Activated CD8-positive, alpha-beta memory T cell treated with anti-CD3 and anti-CD28 coated beads for 24 hours (primary cell): Measurements from ENCODE around the gene EMC10.

Source experiments
- DNase-seq: peaks from one replicate; pipeline ENCODE4 v3.0.0-alpha.2; 2020

The EMC10 gene

DNA sequence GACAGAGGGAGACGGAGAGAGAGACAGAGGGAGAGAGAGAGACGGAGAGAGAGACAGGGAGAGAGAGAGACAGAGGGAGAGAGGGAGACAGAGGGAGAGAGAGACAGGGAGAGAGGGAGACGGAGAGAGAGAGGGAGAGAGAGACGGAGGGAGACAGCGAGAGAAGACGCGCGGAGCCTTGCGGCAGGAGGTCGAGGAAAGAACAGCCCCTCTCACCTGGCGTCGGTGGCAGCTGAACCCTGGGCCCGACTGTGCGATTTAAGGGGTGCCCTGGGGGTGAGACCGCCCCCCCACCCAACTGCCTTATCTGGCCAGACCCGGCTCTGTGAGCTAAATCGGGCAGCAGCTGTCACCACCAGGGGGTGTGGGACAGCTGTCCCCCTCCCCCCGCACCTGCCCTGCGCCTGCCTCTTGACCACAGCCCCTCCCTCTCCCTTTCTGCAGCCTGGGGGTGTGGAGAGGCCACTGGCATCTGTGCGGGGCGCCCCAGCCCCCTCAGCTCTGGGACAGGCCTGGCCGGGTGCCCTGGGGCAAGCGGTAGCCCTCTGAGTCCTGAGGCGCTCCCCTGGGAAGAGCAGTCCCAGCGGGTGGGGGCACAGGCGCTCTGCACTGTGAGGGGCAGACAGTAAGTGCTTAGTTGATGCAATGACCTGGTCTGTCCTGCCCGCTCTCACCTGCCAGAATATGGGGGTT, 23.9 kb downstream of the EMC10 start:
- no peak for DNase-seq

DNA sequence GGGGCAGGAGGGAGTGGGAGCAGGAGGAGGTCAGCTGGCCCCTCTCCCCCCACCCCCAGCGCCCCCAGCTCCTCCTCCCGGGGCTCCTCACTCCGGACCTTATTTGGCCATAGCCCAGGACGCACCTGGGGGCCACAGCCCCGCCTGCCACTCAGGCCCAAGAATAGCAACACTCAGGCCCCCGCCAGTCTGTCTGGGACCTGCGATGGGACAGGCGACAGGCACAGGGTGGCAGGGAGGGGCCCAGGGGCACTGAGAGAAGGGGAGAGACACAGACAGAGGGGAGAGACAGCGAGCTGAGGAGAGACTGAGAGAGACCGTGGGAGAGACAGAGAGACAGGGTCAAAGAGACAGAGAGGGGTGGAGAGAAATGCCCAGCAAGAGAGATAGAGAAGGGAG, 24.4 kb downstream of the EMC10 start:
- no peak for DNase-seq

DNA sequence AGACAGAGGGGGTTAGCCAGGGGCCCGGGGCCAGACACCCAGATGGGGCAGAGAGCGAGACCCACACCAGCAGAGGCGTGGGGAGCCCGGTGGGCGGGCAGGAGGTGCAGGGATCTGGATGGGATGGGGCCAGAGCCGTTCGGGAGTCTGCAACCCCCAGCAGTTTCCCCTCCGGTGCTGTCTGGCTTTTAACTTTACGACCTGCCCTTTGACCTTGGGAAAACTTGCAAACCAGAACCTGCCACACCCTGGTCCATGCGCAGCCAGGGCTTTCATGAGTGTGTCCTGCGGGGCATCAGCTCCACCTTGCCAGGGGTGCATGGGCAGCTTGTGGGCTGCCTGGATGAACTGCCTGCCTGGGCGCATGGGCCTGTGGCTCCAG, 24.9 kb downstream of the EMC10 start:
- no peak for DNase-seq

- DNase-seq, result no peak
These were observed 25.5 kb downstream of the EMC10 start for GRCh38 chr19:50501568-50502475.

- no peak for DNase-seq
These were observed 29.7 kb downstream of the EMC10 start for GRCh38 chr19:50505856-50506611.

- DNase-seq, result no peak
These were observed 30.4 kb downstream of the EMC10 start for GRCh38 chr19:50506700-50507099.

DNA sequence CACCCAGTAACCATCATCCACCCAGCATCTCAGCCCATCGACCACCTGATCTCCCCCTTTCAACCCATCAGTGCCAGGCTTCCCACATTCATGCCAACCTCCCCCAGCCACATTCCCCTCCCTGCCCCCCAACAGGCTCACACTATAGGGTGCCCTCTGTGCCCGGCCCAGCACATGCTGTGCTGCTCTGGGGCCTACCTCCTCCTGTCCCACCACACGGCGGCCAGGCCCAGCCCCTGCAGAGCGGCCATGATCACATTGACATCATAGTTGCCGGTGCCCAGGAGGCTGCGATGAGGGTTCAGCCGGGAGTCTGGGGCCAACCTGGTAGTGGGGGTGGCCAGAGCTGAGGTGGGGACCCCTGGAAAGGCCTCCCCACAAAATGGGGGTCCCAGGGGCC, 31.1 kb downstream of the EMC10 start:
- no peak for DNase-seq

DNA sequence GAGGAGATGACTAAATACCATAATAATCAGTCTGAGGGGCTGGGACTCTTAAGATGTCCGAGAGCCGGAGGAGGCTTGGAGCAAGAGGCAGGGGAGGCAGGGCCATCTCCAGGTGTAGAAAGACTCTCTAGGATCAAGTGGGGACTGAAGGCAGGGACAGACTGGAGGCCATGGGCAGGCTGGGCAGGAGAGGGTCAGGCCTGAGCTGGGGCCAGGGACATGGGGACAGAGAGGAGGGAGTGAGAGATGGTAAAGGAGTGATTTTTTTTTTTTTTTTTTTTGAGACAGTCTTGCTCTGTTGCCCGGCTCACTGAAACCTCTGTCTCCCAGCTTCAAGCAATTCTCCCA, 32.5 kb downstream of the EMC10 start:
- no peak for DNase-seq

GRCh38 chr19:50509366-50509765, 33.1 kb downstream of the EMC10 start:
- DNase-seq, result no peak

DNA sequence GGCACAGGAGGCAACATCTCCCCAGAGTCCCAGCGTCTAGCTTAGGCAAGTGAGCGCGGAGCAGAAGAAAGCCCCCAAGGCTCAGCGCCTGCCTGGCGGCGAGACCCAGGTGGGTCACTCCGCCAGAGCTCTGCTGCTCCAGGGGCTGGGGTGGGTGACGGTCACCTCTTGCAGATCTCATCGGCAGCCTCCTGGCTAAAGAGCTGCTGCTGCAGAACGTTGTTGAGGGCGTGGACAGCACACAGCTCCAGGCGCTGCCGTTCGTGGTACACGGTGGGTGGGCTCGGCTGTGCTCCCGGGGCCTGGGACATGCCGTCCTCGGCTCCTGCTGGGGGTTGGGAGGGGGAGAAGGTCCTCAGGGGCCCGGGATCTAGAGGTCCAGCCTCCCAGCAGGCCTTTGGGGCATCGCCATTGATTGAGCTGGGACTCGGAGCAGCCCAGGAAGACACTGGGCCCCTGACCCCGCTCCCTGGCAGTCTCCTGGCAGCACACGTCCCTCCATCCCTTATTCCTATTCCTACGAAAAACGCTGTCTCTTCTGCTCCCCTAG, 33.9 kb downstream of the EMC10 start:
- no peak for DNase-seq

- DNase-seq, result no peak
These were observed 34.4 kb downstream of the EMC10 start for GRCh38 chr19:50510700-50511068.

GRCh38 chr19:50511069-50511822, 34.9 kb downstream of the EMC10 start, which contains the start of gene JOSD2:
TSS of gene JOSD2 (minus strand) at chr19:50511191. CDS start at chr19:50510431, 760 bp downstream.
- peak; percentile 97 for DNase-seq

GRCh38 chr19:50512112-50512998, 36.0 kb downstream of the EMC10 start:
- no peak for DNase-seq

DNA sequence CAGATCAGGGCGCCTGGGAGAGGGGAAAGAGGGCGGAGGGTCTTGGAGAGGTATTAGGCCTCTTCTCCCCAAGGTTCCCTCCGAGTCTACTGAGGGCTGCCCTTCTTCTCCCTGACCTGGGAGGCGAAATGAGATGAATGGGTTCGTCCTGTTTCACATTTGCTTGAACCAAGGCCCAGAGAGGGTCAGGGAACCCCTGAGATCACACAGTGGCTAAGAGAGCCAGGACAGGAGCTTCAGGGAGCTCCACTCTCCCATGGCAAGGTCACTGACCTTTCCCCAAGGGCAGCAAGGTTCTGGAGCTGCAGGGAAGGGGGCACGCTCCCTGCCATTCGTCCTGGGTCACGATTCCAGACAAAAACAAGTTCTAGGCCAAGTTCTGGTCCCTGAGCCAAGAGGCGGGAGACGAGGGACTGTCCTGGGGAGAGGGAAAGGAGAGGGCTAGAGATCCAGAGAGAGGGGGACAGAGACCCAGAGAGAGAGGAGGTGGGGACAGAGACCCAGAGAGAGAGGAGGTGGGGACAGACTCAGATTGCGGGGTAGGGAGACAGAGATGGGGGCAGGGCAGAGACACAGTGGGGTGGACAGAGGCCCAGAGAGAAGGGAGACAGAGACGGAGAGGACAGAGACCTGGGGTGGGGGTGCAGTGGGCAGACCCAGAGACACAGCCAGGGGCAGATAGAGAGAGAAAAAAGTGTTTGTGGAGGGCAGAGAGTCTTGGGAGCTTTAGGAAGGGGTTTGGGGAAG, 36.9 kb downstream of the EMC10 start:
- DNase-seq, result no peak

GRCh38 chr19:50513746-50514345, 37.5 kb downstream of the EMC10 start, which contains the start of gene ASPDH:
TSS of gene ASPDH (minus strand) at chr19:50513913. CDS start at chr19:50513823, 90 bp downstream.
- DNase-seq, result no peak

GRCh38 chr19:50514346-50515167, 38.2 kb downstream of the EMC10 start:
- DNase-seq, result no peak

DNA sequence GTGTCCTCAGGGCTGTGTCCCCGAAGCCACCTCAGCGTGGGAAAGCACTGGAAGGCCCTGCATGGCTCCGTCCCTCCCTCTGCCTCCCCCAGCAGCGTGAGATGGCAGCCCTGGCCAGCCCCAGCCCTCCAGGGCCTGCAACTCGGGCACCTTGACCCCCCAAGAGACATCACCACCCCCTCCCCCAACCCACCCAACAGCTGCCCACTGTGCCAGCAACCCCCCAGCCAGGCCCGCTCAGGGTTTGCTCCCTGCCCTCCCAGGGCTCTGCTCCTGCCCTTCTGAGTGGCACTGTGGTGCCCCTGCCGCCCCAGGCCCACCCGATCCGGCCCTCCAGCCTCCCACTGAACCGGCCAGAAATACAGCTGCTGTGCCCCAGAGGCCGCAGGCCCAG, 38.9 kb downstream of the EMC10 start:
- DNase-seq, result no peak

DNA sequence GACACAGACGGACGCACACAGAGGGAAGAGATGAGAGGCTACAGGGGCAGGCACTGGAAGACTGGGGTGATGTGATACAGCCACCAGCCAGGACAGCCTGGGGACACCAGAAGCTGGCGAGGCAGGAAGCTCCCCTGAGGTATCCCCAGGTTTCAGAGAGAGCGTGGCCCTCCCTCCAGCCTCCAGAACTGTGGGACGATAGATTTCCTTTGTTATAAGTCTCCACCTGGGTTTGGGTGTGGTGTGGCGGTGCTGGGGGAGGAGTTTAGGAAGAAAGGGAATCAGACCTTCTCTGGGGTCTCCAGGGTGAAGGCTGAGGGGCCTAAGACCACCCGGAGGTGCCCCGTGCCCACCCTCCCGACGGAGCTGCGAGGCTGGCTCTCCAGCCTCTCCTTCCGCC, 40.1 kb downstream of the EMC10 start:
- DNase-seq, result no peak
